ENCODE measurements around the gene ZNF579. TPM values are rescaled to one million over a fixed set of nuclear protein-coding genes. Genes with fewer than 3 reads are reported as not detected.

ZNF579 gene
- total RNA-seq, 1 experiment from 2014 or later = 13.5 TPM

- TF ChIP-seq EZH2 (IDR thresholded peaks at IDR 0.05; ENCODE audit: low read length, unreplicated experiment) (no peak), EZH2phosphoT487 (IDR thresholded peaks at IDR 0.05; ENCODE audit: borderline replicate concordance, low read length) (no peak)
- TF ChIP-seq, protein P1, sequence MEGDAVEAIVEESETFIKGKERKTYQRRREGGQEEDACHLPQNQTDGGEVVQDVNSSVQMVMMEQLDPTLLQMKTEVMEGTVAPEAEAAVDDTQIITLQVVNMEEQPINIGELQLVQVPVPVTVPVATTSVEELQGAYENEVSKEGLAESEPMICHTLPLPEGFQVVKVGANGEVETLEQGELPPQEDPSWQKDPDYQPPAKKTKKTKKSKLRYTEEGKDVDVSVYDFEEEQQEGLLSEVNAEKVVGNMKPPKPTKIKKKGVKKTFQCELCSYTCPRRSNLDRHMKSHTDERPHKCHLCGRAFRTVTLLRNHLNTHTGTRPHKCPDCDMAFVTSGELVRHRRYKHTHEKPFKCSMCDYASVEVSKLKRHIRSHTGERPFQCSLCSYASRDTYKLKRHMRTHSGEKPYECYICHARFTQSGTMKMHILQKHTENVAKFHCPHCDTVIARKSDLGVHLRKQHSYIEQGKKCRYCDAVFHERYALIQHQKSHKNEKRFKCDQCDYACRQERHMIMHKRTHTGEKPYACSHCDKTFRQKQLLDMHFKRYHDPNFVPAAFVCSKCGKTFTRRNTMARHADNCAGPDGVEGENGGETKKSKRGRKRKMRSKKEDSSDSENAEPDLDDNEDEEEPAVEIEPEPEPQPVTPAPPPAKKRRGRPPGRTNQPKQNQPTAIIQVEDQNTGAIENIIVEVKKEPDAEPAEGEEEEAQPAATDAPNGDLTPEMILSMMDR (conservative IDR thresholded peaks at IDR 0.05; ENCODE audit: low read depth, low read length) = no peak
- Histone ChIP-seq H3K4me3 (ENCODE audit: low read length) (no peak overlapping the region), H3K36me3 (ENCODE audit: low read depth, low read length) (no peaks in the 10 kb centered on the region), H4K20me1 (ENCODE audit: low read length) (no peaks in the 10 kb centered on the region), H3K27ac (ENCODE audit: low read length) (no peak overlapping the region), H3K4me1 (ENCODE audit: insufficient read depth, low read length) (peaks cover 17% of the 10 kb centered on the region), H3K4me2 (ENCODE audit: low read length) (no peak overlapping the region), H3F3A (ENCODE audit: low read length, unreplicated experiment) (no peaks in the 10 kb centered on the region), H3K9ac (ENCODE audit: low read length) (no peak overlapping the region), H3K9me3 (ENCODE audit: low read length) (no peaks in the 10 kb centered on the region), H3K9me2 (replicated peaks; ENCODE audit: low read length) (no peaks in the 10 kb centered on the region), H3K79me2 (ENCODE audit: low read length) (no peaks in the 10 kb centered on the region), H2AFZ (ENCODE audit: low read length) (0 out of 2 replicates have a peak overlapping the region, but pooled peaks have one; percentile 16), H3K27me3 (ENCODE audit: low read length) (no peaks in the 10 kb centered on the region)
- intact Hi-C loops (cut with micrococcal nuclease) = no loop called here
- ChIA-PET CTCF (no interaction called here), POLR2A (ENCODE audit: unreplicated experiment) (no interaction called here)
- peak; percentile 31 for DNase-seq
- BruUV-seq (replicated peaks) = no TSS peak
- peak; percentile 11 for ATAC-seq
These were observed 27.1 kb downstream of the ZNF579 start for GRCh38 chr19:55553217-55554182.

- DNase-seq (no peak), ATAC-seq (no peak)
- POLR2A ChIA-PET (ENCODE audit: unreplicated experiment) = no interaction called here
- no peaks in the 10 kb centered on the region for H3K27me3 ChIP-seq (ENCODE audit: low read length)
- intact Hi-C loops (cut with micrococcal nuclease) = no loop called here
- H3K27ac ChIP-seq (ENCODE audit: low read length) = no peak overlapping the region
- H3K9me2 ChIP-seq (replicated peaks; ENCODE audit: low read length) = no peaks in the 10 kb centered on the region
- H3K36me3 ChIP-seq (ENCODE audit: low read depth, low read length) = no peaks in the 10 kb centered on the region
- no peak overlapping the region for H3K4me3 ChIP-seq (ENCODE audit: low read length)
- CTCF ChIA-PET = no interaction called here
- no peaks in the 10 kb centered on the region for H3K9me3 ChIP-seq (ENCODE audit: low read length)
- peaks cover under 1% of the 10 kb centered on the region for H3F3A ChIP-seq (ENCODE audit: low read length, unreplicated experiment)
- H3K4me2 ChIP-seq (ENCODE audit: low read length) = no peak overlapping the region
- no TSS peak for BruUV-seq (replicated peaks)
- no peak overlapping the region for H2AFZ ChIP-seq (ENCODE audit: low read length)
- H3K9ac ChIP-seq (ENCODE audit: low read length) = no peak overlapping the region
- H4K20me1 ChIP-seq (ENCODE audit: low read length) = no peaks in the 10 kb centered on the region
- peaks cover 19% of the 10 kb centered on the region for H3K4me1 ChIP-seq (ENCODE audit: insufficient read depth, low read length)
- H3K79me2 ChIP-seq (ENCODE audit: low read length) = no peaks in the 10 kb centered on the region
- TF ChIP-seq EZH2 (IDR thresholded peaks at IDR 0.05; ENCODE audit: low read length, unreplicated experiment) = no peak
- no peak for TF ChIP-seq EZH2phosphoT487 (IDR thresholded peaks at IDR 0.05; ENCODE audit: borderline replicate concordance, low read length)
- TF ChIP-seq, protein P1 (conservative IDR thresholded peaks at IDR 0.05; ENCODE audit: low read depth, low read length) = no peak
These were observed 28.0 kb downstream of the ZNF579 start for GRCh38 chr19:55552620-55553019.

GRCh38 chr19:55552206-55552605, 28.4 kb downstream of the ZNF579 start:
- Histone ChIP-seq H3K9ac (ENCODE audit: low read length) (no peak overlapping the region), H3K9me2 (replicated peaks; ENCODE audit: low read length) (no peaks in the 10 kb centered on the region), H4K20me1 (ENCODE audit: low read length) (no peaks in the 10 kb centered on the region), H3K27me3 (ENCODE audit: low read length) (no peaks in the 10 kb centered on the region), H3K79me2 (ENCODE audit: low read length) (no peaks in the 10 kb centered on the region), H3F3A (ENCODE audit: low read length, unreplicated experiment) (peaks cover 3% of the 10 kb centered on the region), H3K4me2 (ENCODE audit: low read length) (no peak overlapping the region), H3K27ac (ENCODE audit: low read length) (no peak overlapping the region), H3K36me3 (ENCODE audit: low read depth, low read length) (no peaks in the 10 kb centered on the region), H3K4me1 (ENCODE audit: insufficient read depth, low read length) (peaks cover 24% of the 10 kb centered on the region), H3K4me3 (ENCODE audit: low read length) (no peak overlapping the region), H2AFZ (ENCODE audit: low read length) (no peak overlapping the region), H3K9me3 (ENCODE audit: low read length) (no peaks in the 10 kb centered on the region)
- ATAC-seq (no peak), DNase-seq (no peak)
- no peak for TF ChIP-seq EZH2phosphoT487 (IDR thresholded peaks at IDR 0.05; ENCODE audit: borderline replicate concordance, low read length)
- TF ChIP-seq EZH2 (IDR thresholded peaks at IDR 0.05; ENCODE audit: low read length, unreplicated experiment) = no peak
- TF ChIP-seq, protein P1 (conservative IDR thresholded peaks at IDR 0.05; ENCODE audit: low read depth, low read length) = no peak
- ChIA-PET CTCF (no interaction called here), POLR2A (ENCODE audit: unreplicated experiment) (no interaction called here)
- BruUV-seq (replicated peaks) = no TSS peak
- intact Hi-C loops (cut with micrococcal nuclease) = no loop called here
